ENCODE results near the gene CTNNA3. TPM values are rescaled to one million over a fixed set of nuclear protein-coding genes. Genes with fewer than 3 reads are reported as not detected.

Gene CTNNA3
- total and polyA plus RNA-seq, 2 donors (not counting 3 experiments of a cell fraction or from before 2014, with no cell fraction given) = not detected

DNA sequence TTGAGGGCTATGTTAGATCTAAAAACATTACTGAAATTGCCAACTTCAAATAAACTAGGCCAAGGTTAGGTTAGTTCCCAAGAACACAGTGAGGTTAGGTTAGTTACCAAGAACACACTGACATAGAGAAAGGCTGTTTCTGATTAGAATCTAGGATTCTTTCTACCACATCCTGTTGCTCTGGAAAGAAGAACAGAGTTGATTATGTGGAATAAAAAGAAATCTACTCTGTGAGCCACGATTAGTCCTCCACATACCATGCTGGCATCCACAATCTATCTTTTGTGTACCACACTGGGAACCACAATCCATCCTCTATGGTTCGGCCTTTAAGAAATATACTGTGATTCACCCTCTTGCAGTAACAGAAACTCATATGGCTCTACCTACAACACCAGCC is 678.8 kb downstream of the CTNNA3 start:
- Histone ChIP-seq H3K4me2 (ENCODE audit: insufficient read depth, low read length) (no peak overlapping the region), H4K20me1 (replicated peaks; ENCODE audit: control insufficient read depth, extremely low read depth, insufficient read depth, low read length) (no peaks in the 10 kb centered on the region), H3K27me3 (ENCODE audit: control insufficient read depth in 2 of 2, insufficient read depth in 2 of 2, low read length in 2 of 2) (no peaks in the 10 kb centered on the region), H3K27ac (ENCODE audit: insufficient read depth, low read depth, low read length) (no peak overlapping the region), H2AFZ (ENCODE audit: low read depth, low read length) (no peak overlapping the region), H3K36me3 (ENCODE audit: control insufficient read depth in 2 of 2, extremely low read depth in 1 of 2, insufficient read depth in 2 of 2, low read length in 2 of 2) (no peaks in the 10 kb centered on the region), H3K9me3 (replicated peaks; ENCODE audit: control insufficient read depth, insufficient read depth, low read length) (no peaks in the 10 kb centered on the region), H3K4me3 (replicated peaks in 1 of 3; ENCODE audit: insufficient read depth in 1 of 3, low read depth in 1 of 3, low read length in 3 of 3) (no peak overlapping the region), H3K79me2 (ENCODE audit: control insufficient read depth, insufficient read depth, low read length) (no peaks in the 10 kb centered on the region), H3K9me1 (replicated peaks; ENCODE audit: control insufficient read depth, extremely low read depth, insufficient read depth, low read length) (no peaks in the 10 kb centered on the region), H3K9ac (replicated peaks; ENCODE audit: extremely low read depth, insufficient read depth, low read length) (no peak overlapping the region), H3K4me1 (ENCODE audit: control insufficient read depth, extremely low read depth, insufficient read depth, low read length) (no peaks in the 10 kb centered on the region)
- dilution Hi-C loops (cut with MboI; ENCODE audit: extremely low pct_ligation_motif_present, low sequenced_read_pairs) (no loop called here), intact Hi-C loops (cut with micrococcal nuclease) (no loop called here)
- FAIRE-seq (no peak), DNase-seq (ENCODE audit: low read depth, low spot score) (no peak)
- TF ChIP-seq, protein P1, sequence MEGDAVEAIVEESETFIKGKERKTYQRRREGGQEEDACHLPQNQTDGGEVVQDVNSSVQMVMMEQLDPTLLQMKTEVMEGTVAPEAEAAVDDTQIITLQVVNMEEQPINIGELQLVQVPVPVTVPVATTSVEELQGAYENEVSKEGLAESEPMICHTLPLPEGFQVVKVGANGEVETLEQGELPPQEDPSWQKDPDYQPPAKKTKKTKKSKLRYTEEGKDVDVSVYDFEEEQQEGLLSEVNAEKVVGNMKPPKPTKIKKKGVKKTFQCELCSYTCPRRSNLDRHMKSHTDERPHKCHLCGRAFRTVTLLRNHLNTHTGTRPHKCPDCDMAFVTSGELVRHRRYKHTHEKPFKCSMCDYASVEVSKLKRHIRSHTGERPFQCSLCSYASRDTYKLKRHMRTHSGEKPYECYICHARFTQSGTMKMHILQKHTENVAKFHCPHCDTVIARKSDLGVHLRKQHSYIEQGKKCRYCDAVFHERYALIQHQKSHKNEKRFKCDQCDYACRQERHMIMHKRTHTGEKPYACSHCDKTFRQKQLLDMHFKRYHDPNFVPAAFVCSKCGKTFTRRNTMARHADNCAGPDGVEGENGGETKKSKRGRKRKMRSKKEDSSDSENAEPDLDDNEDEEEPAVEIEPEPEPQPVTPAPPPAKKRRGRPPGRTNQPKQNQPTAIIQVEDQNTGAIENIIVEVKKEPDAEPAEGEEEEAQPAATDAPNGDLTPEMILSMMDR (IDR thresholded peaks at IDR 0.05; ENCODE audit: extremely low read depth in 1 of 2, insufficient read depth in 1 of 2, low read depth in 1 of 2, low read length in 2 of 2) = no peak
- TF ChIP-seq GATA2 (IDR thresholded peaks at IDR 0.05; ENCODE audit: insufficient read depth, insufficient read length, low read depth, low read length) = no peak
- TF ChIP-seq JUN (IDR thresholded peaks at IDR 0.05; ENCODE audit: borderline replicate concordance, insufficient read depth, insufficient read length, low read depth) = no peak
- TF ChIP-seq EZH2 (IDR thresholded peaks at IDR 0.05; ENCODE audit: borderline replicate concordance, low read depth, low read length, severe bottlenecking) = no peak
- TF ChIP-seq POLR2AphosphoS5 (IDR thresholded peaks at IDR 0.05; ENCODE audit: insufficient read depth, low read depth, low read length) = no peak
- TF ChIP-seq POLR2A (IDR thresholded peaks at IDR 0.05; ENCODE audit: low read depth, low read length) = no peak
- TF ChIP-seq, protein P2, sequence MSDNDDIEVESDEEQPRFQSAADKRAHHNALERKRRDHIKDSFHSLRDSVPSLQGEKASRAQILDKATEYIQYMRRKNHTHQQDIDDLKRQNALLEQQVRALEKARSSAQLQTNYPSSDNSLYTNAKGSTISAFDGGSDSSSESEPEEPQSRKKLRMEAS (IDR thresholded peaks at IDR 0.05; ENCODE audit: insufficient read depth, insufficient read length) = no peak
- no peak for TF ChIP-seq MYC (IDR thresholded peaks at IDR 0.05; ENCODE audit: low read depth, low read length)
- no TSS peak for BruUV-seq (replicated peaks)
- ChIA-PET POLR2A (no interaction called here), CTCF (interaction anchor here (1.2 kb wide), 1 partner anchor 9 kb away, joined by 3 read pairs; no protein-coding TSS in a partner anchor)
